Large intestine (tissue), 3 donors: ENCODE measurements around the gene ARVCF. TPM values are rescaled to one million over a fixed set of nuclear protein-coding genes. Genes with fewer than 3 reads are reported as not detected.

Experiments used
- DNase-seq, 2 donors: peaks; one replicate each; pipeline versions ENCODE4 v3.0.0 to v3.0.0-alpha.2; 2013
- H3K27ac ChIP-seq: one replicate; pipeline ENCODE4 v1.5.1; 2013; ENCODE audit warnings: low read length
- H3K27me3 ChIP-seq: 2 replicates; pipeline ENCODE4 v1.6.1; 2013; ENCODE audit warnings: low read length; ENCODE audit not compliant: control insufficient read depth, insufficient read depth
- H3K36me3 ChIP-seq: 2 replicates; pipeline ENCODE4 v1.6.1; 2013; ENCODE audit warnings: low read length; ENCODE audit not compliant: control insufficient read depth, insufficient read depth
- H3K4me1 ChIP-seq: one replicate; pipeline ENCODE4 v1.6.1; 2013; ENCODE audit warnings: low read length; ENCODE audit not compliant: control insufficient read depth, insufficient read depth
- H3K4me3 ChIP-seq: one replicate; pipeline ENCODE4 v1.5.1; 2013; ENCODE audit warnings: low read length
- H3K9me3 ChIP-seq: one replicate; pipeline ENCODE4 v1.6.1; 2013; ENCODE audit warnings: mild to moderate bottlenecking, low read depth, low read length, moderate library complexity; ENCODE audit not compliant: control insufficient read depth
- whole genome bisulfite sequencing: methylation state at CpG from one replicate; pipeline ENCODE4 v1.1.5; 2013; ENCODE audit warnings: low lambda C conversion rate; ENCODE audit not compliant: insufficient coverage; 5-methylcytosine and 5-hydroxymethylcytosine counted together
- polyA plus RNA-seq: library from polyadenylated mRNA; unstranded; fragments of 120-200 nt; gene quantifications from one replicate; pipeline ENCODE4 v1.2.1, GENCODE V29; 2013

ARVCF gene
- polyA plus RNA-seq, 1 donor: 21.8 TPM

- Histone ChIP-seq H3K36me3 (peaks cover 5% of the 10 kb centered on the region), H3K27ac (no peak overlapping the region), H3K27me3 (no peaks in the 10 kb centered on the region), H3K4me3 (no peak overlapping the region), H3K4me1 (no peaks in the 10 kb centered on the region), H3K9me3 (no peaks in the 10 kb centered on the region)
- DNase-seq: no peak
- WGBS: no CpG with 5 or more reads among the region's 16 CpGs
These were observed 12.4 kb upstream of the ARVCF start for GRCh38 chr22:20028855-20029549.

DNA sequence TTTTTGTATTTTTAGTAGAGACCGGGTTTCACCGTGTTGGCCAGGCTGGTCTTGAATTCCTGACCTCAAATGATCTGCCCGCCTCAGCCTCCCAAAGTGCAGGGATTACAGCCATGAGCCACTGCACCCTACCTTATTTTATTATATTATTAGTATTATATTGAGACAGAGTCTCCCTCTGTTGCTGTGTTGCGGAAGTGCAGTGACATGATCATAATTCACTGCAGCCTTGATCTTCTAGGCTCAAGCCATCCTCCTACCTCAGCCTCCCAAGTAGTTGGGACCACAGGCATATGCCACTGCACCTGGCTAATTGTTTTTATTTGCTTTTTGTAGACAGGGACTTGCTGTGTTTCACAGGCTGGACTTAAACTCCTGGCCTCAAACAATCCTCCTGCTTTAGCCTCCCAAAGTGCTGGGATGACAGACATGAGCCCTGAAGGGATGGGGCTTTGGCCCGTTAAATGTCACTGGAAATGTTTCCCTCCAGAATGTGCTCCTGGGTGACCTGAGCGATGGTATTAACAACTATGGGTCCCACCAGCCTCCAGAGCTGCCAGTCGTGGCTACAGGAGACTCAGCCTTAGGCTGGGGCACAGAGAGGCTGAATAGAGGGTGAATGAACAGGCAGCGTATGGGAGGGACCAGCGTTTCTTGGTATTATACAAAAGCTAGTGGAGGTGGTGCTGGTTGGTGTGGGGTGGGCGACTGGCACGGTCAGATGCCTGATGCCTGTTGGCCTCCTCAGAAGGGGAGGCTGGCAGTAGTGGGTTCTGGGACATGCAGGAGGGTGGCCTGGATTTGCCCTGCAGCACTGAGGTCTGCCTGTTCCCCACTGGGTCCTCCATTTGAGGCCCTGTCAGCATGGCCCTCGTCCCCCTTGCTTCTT is 11.6 kb upstream of the ARVCF start:
- no peaks in the 10 kb centered on the region for H3K9me3 ChIP-seq
- DNase-seq: no peak
- H3K27ac ChIP-seq: no peak overlapping the region
- peaks cover 2% of the 10 kb centered on the region for H3K36me3 ChIP-seq
- no CpG with 5 or more reads among the region's 12 CpGs for WGBS
- no peak overlapping the region for H3K4me3 ChIP-seq
- no peaks in the 10 kb centered on the region for H3K4me1 ChIP-seq
- no peaks in the 10 kb centered on the region for H3K27me3 ChIP-seq

DNA sequence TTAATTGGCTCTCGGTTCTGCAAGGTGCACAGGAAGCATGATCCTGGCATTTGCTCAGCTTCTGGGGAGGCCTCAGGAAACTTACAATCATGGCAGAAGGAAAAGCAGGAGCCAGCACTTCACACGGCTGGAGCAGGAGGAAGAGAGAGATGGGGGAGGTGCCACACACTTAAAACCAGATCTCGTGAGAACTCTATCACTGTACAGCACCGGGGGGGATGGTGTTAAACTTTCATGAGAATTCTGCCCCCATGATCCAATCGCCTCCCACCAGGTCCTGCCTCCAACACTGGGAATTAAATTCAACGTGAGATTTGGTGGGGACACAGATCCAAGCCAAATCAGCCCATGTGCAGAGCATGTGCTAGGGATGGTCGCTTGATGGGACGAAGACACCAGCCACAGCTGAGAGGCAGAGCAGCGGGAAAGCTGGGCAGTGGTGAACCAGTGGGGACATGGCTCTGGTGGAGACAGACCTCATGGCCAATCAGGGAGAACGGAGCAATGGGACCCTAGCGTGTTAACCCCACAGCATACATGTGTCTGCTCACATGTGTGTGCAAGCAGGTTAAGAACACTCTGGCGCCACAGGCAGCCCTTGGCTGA is 10.5 kb upstream of the ARVCF start:
- no CpG with 5 or more reads among the region's 12 CpGs for WGBS
- H3K9me3 ChIP-seq: no peaks in the 10 kb centered on the region
- H3K27ac ChIP-seq: no peak overlapping the region
- no peaks in the 10 kb centered on the region for H3K4me1 ChIP-seq
- no peak for DNase-seq
- H3K4me3 ChIP-seq: no peak overlapping the region
- no peaks in the 10 kb centered on the region for H3K36me3 ChIP-seq
- no peaks in the 10 kb centered on the region for H3K27me3 ChIP-seq

GRCh38 chr22:20026204-20026908 is 9.7 kb upstream of the ARVCF start:
- H3K9me3 ChIP-seq: no peaks in the 10 kb centered on the region
- 100% methylated on average over 3 of the region's 13 CpGs for WGBS

DNA sequence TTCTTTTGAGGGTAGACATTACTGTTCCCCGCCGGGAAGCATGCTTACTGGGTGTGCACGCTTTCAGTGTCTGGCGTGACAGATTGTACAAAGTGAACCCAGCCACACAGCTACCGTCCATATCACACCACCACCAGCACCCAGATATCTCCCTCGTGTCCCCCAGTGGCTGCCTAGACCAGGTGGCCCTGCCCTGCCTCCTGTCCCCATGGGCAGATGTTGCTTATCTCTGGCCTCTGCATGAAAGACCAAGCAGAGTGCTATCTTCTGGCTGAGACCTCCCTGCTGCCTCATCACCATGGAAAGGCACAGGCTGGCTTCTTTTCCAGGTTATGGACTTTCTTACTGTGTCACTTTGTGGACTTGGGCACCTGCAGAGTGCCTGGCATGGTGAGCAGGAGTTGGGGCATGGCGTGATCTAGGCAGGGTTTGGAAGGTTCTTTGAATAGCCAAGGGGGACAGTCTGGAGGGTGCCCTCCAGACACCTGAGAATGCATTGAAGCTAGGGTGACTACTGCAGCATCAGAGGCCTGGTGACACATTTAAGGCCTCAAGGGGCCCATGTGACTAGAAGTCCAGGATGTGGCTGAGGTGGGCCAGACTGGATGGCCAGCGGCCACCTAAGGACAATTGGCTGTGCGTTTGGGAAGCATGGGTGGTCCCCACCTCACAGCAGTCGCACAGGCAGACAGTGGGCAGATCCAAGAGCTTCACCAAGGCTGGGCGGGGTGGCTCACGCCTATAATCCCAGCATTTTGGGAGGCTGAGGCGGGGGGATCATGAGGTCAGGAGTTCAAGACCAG is 9.0 kb upstream of the ARVCF start:
- H3K9me3 ChIP-seq: no peaks in the 10 kb centered on the region
- H3K36me3 ChIP-seq: no peaks in the 10 kb centered on the region
- peaks cover 5% of the 10 kb centered on the region for H3K4me1 ChIP-seq
- no peaks in the 10 kb centered on the region for H3K27me3 ChIP-seq
- H3K4me3 ChIP-seq: no peak overlapping the region
- no peak for DNase-seq
- no peak overlapping the region for H3K27ac ChIP-seq
- no CpG with 5 or more reads among the region's 13 CpGs for WGBS

More at GRCh38 chr22:20026204-20026908, 9.7 kb upstream of the ARVCF start:
- Histone ChIP-seq H3K27me3 (no peaks in the 10 kb centered on the region), H3K36me3 (no peaks in the 10 kb centered on the region), H3K27ac (no peak overlapping the region), H3K4me1 (peaks cover 3% of the 10 kb centered on the region), H3K4me3 (no peak overlapping the region)
- DNase-seq: no peak

GRCh38 chr22:20024650-20025397 is 8.2 kb upstream of the ARVCF start:
- Histone ChIP-seq H3K4me1 (peaks cover 10% of the 10 kb centered on the region), H3K9me3 (no peaks in the 10 kb centered on the region), H3K27ac (no peak overlapping the region), H3K36me3 (no peaks in the 10 kb centered on the region), H3K27me3 (peaks cover under 1% of the 10 kb centered on the region), H3K4me3 (no peak overlapping the region)
- DNase-seq: no peak
- no CpG with 5 or more reads among the region's 15 CpGs for WGBS

DNA sequence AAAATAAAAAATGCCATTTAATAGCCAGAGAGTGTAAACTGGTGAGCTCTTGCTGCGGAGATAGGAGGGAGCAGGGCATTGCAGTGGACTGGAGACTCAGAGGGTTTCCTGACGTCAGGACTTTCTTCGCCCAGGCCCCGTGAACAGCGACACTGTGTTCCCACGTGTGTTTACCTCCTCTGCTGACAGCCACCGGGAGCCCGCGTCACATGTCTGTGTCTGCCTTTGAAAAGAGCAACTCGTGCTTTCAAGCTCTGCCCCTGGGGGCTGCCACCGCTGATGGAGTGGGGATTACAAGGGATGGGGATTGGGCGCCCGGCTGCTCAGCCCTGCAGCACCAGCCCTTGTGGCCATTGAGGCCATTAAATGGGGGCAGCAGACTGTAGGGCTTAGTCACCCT is 7.6 kb upstream of the ARVCF start:
- no peak for DNase-seq
- no peaks in the 10 kb centered on the region for H3K9me3 ChIP-seq
- no CpG with 5 or more reads among the region's 13 CpGs for WGBS
- H3K27me3 ChIP-seq: peaks cover 5% of the 10 kb centered on the region
- H3K4me1 ChIP-seq: peaks cover 10% of the 10 kb centered on the region
- H3K4me3 ChIP-seq: no peak overlapping the region
- H3K27ac ChIP-seq: no peak overlapping the region
- no peaks in the 10 kb centered on the region for H3K36me3 ChIP-seq

DNA sequence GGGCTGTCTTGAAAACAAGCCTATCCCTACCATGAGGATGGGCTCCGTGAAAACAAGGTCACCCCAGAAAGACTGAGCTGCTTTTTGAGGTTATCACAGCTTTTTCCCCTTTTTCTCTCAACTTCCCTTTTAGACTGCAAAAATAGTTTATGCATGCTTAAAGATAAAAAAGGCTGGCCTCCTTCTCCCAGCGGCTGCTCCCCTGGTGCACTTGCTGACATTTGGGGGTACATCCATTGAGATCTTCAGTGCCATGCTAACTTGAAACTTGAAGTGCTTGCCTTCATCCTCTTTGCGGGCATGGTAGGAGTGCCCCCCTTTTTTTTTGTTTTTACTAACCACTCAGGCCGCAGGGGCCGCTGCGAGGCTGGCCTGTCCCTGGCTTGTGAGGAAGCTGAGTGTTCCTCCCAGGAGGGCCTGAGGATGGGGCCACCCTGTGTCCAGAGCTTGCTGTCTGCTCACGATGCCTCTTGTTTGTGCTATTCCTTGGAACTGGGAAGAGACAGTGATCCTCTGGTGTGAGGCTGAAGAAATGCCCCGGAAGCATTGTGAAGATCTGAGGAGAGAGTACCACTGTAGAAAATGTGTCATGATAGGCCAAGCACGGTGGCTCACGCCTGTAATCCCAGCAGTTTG is 6.5 kb upstream of the ARVCF start:
- DNase-seq: no peak
- Histone ChIP-seq H3K27ac (no peak overlapping the region), H3K4me1 (peaks cover 10% of the 10 kb centered on the region), H3K27me3 (peaks cover 15% of the 10 kb centered on the region), H3K9me3 (no peaks in the 10 kb centered on the region), H3K36me3 (no peaks in the 10 kb centered on the region), H3K4me3 (no peak overlapping the region)
- no CpG with 5 or more reads among the region's 10 CpGs for WGBS
